GM10266 (cell line): ENCODE measurements around the gene CREB5.
A peak's percentile ranks its signal among the peaks of the same experiment; 100 is the strongest.

ENCODE experiments used
- DNase-seq: peaks from one replicate; pipeline ENCODE4 v3.0.0; 2012; ENCODE audit errors: extremely low spot score
- CTCF ChIP-seq: IDR thresholded peaks from 2 replicates; pipeline ENCODE4 v1.5.1; 2012; ENCODE audit warnings: mild to moderate bottlenecking, low read depth; ENCODE audit not compliant: control insufficient read depth, insufficient read depth; ENCODE audit errors: missing control alignments

CREB5 gene

GRCh38 chr7:28509251-28510025 lies 97.1 kb downstream of the CREB5 start:
- peak; percentile 59 for DNase-seq
- TF ChIP-seq CTCF: no peak

DNA sequence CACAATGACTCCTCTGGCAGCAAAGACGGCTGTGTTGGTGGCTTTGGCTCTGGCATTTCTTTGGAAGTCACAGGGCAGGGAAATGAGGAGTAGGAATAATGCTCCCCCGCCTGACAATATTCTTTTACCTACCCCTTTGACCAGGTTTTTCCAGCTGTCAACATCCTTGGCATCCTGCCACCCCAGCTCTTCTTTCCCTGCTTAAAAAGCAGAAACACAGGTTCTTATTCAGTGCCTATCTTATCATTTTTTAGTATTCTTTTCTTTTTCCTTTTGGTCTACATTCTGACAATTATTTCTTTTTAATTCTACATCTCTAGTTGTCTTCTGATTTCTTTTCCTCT lies 97.7 kb downstream of the CREB5 start:
- DNase-seq: no peak
- no peak for TF ChIP-seq CTCF

DNA sequence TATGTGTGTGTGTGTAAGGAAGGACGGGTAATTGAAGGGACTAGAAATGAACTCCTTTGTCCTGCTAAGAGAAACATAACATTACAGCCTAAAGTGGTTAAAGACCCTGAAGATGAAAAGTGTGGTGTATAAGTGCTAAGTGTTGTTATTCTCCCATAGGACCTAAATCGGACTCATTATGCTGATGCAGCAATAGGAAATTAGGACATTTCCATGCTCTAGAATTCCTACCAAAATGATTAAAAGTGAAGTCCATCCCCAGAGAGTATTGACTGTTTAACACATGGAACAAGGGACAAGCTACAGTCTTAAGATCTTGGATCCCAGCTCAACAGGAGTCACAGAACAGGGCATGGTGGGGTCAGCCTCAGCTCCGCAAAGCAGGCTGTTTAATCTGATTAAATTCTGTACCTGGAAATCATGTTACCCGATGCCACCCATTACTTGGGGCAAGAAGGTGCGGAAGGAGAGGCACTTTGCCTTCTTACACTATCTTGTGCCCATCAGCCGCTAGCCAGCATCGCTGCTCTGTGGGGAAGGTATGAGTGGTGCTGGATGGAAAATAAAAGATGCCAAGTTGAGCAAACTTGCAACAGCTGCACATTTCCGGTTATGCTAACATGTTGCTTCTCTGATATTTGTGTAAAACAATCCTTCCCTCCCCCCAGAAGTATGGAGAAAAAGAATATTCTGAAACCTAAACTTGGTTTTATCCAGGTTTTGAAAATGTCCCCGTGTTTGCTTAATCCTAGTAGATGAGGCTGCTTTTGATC lies 100.5 kb downstream of the CREB5 start:
- no peak for TF ChIP-seq CTCF
- no peak for DNase-seq

GRCh38 chr7:28516390-28517172 lies 104.3 kb downstream of the CREB5 start:
- TF ChIP-seq CTCF: no peak
- DNase-seq: no peak

DNA sequence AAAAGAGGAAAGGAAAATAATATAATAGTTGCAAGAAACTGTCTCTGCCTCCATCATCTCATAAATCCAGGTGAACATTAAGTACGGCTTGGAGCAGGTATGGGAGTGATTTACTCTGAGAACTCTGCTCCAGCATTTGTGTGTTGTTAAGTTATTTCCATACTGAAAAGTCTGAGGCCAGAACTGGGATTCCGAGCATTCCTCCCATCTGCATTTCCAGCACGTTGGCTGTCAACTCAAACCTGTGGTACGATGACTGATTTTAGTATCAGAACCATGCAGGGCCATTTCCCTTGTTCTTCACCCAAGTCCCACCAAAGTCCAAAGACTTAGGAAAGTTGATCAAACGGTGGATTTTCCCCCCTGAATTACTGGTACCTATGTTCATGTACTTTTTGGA lies 104.9 kb downstream of the CREB5 start:
- DNase-seq: no peak
- no peak for TF ChIP-seq CTCF

GRCh38 chr7:28517606-28518005 lies 105.3 kb downstream of the CREB5 start:
- no peak for TF ChIP-seq CTCF
- no peak for DNase-seq
